ENCODE measurements around the gene AADACL4. TPM values are rescaled to one million over a fixed set of nuclear protein-coding genes. Genes with fewer than 3 reads are reported as not detected.

AADACL4 gene
- polyA plus RNA-seq, 1 donor (not counting 4 experiments of a cell fraction or from before 2014, with no cell fraction given): not detected

DNA sequence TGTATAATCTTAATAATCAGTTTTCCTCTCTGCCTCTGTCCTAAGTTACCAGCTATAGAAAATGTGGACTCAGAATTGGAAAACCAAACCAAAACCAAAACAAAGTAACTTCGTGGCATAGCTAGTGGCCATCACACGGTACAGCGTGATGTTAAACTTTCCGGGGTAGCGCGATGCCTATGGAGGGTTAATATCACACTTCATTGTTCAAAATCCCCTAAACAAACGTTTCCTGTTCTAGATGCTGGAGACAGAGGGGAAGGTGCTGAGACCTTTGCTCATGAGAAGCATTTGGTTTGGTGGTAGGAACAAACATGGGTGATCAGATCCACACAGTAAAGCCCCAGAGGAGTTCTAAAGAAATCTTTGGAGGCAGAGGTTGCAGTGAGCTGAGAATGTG, 4.9 kb downstream of the AADACL4 start:
- H3K9ac ChIP-seq (ENCODE audit: control insufficient read depth, extremely low read depth, insufficient read depth, low read length): no peak overlapping the region
- H3K4me2 ChIP-seq (ENCODE audit: control insufficient read depth, extremely low read depth, insufficient read depth, low read depth, low read length): no peak overlapping the region
- H4K20me1 ChIP-seq (ENCODE audit: control insufficient read depth, extremely low read depth, insufficient read depth, low read length): no peaks in the 10 kb centered on the region
- H3K79me2 ChIP-seq (ENCODE audit: control insufficient read depth, insufficient read depth, low read length): no peaks in the 10 kb centered on the region
- dilution Hi-C loops (cut with MboI; ENCODE audit: extremely low pct_ligation_motif_present, low sequenced_read_pairs): no loop called here
- DNase-seq (ENCODE audit: low read depth, low spot score) (no peak), FAIRE-seq (no peak)
- H2AFZ ChIP-seq (ENCODE audit: control insufficient read depth, low read length): no peak overlapping the region
- peaks cover 4% of the 10 kb centered on the region for H3K27me3 ChIP-seq (ENCODE audit: control insufficient read depth, extremely low read depth, insufficient read depth, low read length)
- H3K9me1 ChIP-seq (ENCODE audit: control insufficient read depth, extremely low read depth, insufficient read depth, low read length): no peaks in the 10 kb centered on the region
- no peaks in the 10 kb centered on the region for H3K4me1 ChIP-seq (ENCODE audit: control insufficient read depth, extremely low read depth, insufficient read depth, low read length)
- no peak overlapping the region for H3K4me3 ChIP-seq (ENCODE audit: control insufficient read depth in 2 of 3, extremely low read depth in 1 of 3, insufficient read depth in 2 of 3, low read depth in 1 of 3, low read length in 3 of 3)
- no peaks in the 10 kb centered on the region for H3K36me3 ChIP-seq (ENCODE audit: control insufficient read depth in 2 of 2, extremely low read depth in 1 of 2, insufficient read depth in 2 of 2, low read length in 2 of 2)
- TF ChIP-seq EZH2 (IDR thresholded peaks at IDR 0.05; ENCODE audit: low read length): no peak
- TF ChIP-seq, protein P1, sequence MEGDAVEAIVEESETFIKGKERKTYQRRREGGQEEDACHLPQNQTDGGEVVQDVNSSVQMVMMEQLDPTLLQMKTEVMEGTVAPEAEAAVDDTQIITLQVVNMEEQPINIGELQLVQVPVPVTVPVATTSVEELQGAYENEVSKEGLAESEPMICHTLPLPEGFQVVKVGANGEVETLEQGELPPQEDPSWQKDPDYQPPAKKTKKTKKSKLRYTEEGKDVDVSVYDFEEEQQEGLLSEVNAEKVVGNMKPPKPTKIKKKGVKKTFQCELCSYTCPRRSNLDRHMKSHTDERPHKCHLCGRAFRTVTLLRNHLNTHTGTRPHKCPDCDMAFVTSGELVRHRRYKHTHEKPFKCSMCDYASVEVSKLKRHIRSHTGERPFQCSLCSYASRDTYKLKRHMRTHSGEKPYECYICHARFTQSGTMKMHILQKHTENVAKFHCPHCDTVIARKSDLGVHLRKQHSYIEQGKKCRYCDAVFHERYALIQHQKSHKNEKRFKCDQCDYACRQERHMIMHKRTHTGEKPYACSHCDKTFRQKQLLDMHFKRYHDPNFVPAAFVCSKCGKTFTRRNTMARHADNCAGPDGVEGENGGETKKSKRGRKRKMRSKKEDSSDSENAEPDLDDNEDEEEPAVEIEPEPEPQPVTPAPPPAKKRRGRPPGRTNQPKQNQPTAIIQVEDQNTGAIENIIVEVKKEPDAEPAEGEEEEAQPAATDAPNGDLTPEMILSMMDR (optimal IDR thresholded peaks at IDR 0.05 in 1 of 3, IDR thresholded peaks at IDR 0.05 in 1 of 3, conservative IDR thresholded peaks at IDR 0.05 in 1 of 3; ENCODE audit: extremely low read depth in 1 of 3, insufficient read depth in 2 of 3, low read length in 3 of 3): no peak
- H3K27ac ChIP-seq (ENCODE audit: control insufficient read depth, insufficient read depth, low read length): no peak overlapping the region
- no peaks in the 10 kb centered on the region for H3K9me3 ChIP-seq (ENCODE audit: control insufficient read depth, low read depth, low read length)

DNA sequence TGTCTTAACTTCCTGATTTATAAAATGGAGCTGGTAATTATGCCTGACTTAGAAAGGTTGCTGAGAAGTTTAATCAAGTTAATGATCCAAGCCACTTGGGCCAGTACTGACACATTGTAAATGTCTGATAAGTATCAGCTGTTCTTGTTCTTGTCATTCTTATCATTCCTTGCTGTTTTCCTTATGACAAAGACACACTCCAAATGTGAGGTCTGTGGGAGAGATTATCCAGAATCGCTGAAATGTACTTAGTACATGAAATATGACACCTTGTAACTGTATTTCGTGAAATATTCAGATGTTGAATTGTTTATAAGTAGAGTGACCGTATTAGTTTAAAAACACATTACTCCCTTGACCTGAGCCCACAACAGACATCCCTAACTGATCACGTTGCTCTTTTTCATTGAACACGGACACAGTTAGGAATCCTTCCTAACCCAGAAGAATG, 6.1 kb downstream of the AADACL4 start:
- Histone ChIP-seq H3K9me1 (ENCODE audit: control insufficient read depth, extremely low read depth, insufficient read depth, low read length) (no peaks in the 10 kb centered on the region), H3K4me3 (ENCODE audit: control insufficient read depth in 2 of 3, extremely low read depth in 1 of 3, insufficient read depth in 2 of 3, low read depth in 1 of 3, low read length in 3 of 3) (no peak overlapping the region), H3K79me2 (ENCODE audit: control insufficient read depth, insufficient read depth, low read length) (no peaks in the 10 kb centered on the region), H3K9me3 (ENCODE audit: control insufficient read depth, low read depth, low read length) (no peaks in the 10 kb centered on the region), H4K20me1 (ENCODE audit: control insufficient read depth, extremely low read depth, insufficient read depth, low read length) (no peaks in the 10 kb centered on the region), H3K4me2 (ENCODE audit: control insufficient read depth, extremely low read depth, insufficient read depth, low read depth, low read length) (no peak overlapping the region), H3K27ac (ENCODE audit: control insufficient read depth, insufficient read depth, low read length) (no peak overlapping the region), H3K36me3 (ENCODE audit: control insufficient read depth in 2 of 2, extremely low read depth in 1 of 2, insufficient read depth in 2 of 2, low read length in 2 of 2) (no peaks in the 10 kb centered on the region), H2AFZ (ENCODE audit: control insufficient read depth, low read length) (no peak overlapping the region), H3K9ac (ENCODE audit: control insufficient read depth, extremely low read depth, insufficient read depth, low read length) (no peak overlapping the region), H3K4me1 (ENCODE audit: control insufficient read depth, extremely low read depth, insufficient read depth, low read length) (no peaks in the 10 kb centered on the region), H3K27me3 (ENCODE audit: control insufficient read depth, extremely low read depth, insufficient read depth, low read length) (peaks cover 4% of the 10 kb centered on the region)
- TF ChIP-seq, protein P1 (optimal IDR thresholded peaks at IDR 0.05 in 1 of 3, IDR thresholded peaks at IDR 0.05 in 1 of 3, conservative IDR thresholded peaks at IDR 0.05 in 1 of 3; ENCODE audit: extremely low read depth in 1 of 3, insufficient read depth in 2 of 3, low read length in 3 of 3): no peak
- no peak for TF ChIP-seq EZH2 (IDR thresholded peaks at IDR 0.05; ENCODE audit: low read length)
- DNase-seq (ENCODE audit: low read depth, low spot score) (no peak), FAIRE-seq (no peak)
- dilution Hi-C loops (cut with MboI; ENCODE audit: extremely low pct_ligation_motif_present, low sequenced_read_pairs): no loop called here

Data from keratinocyte (primary cell).